ENCODE measurements around the gene SAMD4B.

DNA sequence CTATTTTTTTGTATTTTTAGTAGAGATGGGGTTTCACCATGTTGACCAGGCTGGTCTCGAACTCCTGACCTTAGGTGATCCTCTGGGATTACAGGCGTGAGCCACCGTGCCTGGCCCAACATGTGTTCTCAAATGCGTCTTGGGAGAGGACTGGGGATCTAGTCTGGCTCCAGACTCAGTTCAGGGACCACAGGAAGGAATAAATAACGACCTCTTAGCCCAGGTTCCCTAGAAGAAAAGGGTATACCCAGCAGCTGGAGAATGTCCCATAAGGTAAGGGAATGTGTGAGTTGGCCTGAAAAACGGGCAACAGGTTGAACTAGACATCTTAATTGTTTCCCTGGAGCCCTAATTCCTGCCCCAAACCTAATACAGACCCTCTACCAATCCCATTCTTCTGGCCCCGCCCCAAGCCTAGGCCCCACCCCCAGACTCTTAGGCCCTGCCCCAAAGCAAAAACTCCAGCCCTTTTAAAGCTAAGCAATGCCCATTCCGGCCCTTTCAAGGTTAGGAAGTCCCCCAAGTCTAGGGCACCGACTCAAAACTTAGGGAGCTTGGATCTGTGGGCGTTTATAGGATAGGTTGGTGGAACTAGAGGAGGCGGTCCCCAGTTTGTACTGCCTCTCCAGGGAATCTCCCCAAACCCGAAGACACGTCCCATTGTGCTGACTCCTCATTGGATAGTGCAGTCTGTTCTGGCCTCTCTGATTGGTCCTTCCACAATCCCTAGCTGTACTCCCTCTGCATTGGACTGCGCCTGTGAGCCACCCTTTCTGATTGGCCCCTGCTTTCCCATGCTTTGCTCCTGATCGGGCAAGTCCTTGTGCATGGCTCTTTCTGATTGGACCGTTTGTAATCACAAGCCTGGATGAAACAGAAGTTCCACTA, 16.2 kb upstream of the SAMD4B start:
- TF ChIP-seq, protein P1, sequence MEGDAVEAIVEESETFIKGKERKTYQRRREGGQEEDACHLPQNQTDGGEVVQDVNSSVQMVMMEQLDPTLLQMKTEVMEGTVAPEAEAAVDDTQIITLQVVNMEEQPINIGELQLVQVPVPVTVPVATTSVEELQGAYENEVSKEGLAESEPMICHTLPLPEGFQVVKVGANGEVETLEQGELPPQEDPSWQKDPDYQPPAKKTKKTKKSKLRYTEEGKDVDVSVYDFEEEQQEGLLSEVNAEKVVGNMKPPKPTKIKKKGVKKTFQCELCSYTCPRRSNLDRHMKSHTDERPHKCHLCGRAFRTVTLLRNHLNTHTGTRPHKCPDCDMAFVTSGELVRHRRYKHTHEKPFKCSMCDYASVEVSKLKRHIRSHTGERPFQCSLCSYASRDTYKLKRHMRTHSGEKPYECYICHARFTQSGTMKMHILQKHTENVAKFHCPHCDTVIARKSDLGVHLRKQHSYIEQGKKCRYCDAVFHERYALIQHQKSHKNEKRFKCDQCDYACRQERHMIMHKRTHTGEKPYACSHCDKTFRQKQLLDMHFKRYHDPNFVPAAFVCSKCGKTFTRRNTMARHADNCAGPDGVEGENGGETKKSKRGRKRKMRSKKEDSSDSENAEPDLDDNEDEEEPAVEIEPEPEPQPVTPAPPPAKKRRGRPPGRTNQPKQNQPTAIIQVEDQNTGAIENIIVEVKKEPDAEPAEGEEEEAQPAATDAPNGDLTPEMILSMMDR (IDR thresholded peaks at IDR 0.05), result no peak
- TF ChIP-seq POLR2A (IDR thresholded peaks at IDR 0.05), result no peak
